Adrenal gland (tissue), 12 donors: Measurements from ENCODE around the gene WDSUB1. TPM values are rescaled to one million over a fixed set of nuclear protein-coding genes. Genes with fewer than 3 reads are reported as not detected.

Experiments
- DNase-seq, 7 donors: peaks; one replicate each; pipeline ENCODE4 v3.0.0-alpha.2; 2019 to 2020
- H3K27ac ChIP-seq, 5 donors: fragments of 200-600 bp; sonication (generic) in 4 of 5; 1 replicate in 3 of 5; 2 replicates in 2 of 5; pipeline versions ENCODE4 v1.5.1 to v1.8.0; 2016 to 2020; ENCODE audit warnings: mild to moderate bottlenecking in 1 of 5
- H3K27me3 ChIP-seq: fragments of 200-600 bp; 2 replicates; pipeline ENCODE4 v1.8.0; 2021
- H3K36me3 ChIP-seq, 2 donors: fragments of 200-600 bp; replicated peaks in 1 of 2; 1 replicate in 1 of 2; 2 replicates in 1 of 2; pipeline versions ENCODE4 v1.5.1 to v1.8.0; 2018 to 2022
- H3K4me1 ChIP-seq, 2 donors: fragments of 200-600 bp; replicated peaks in 1 of 2; 1 replicate in 1 of 2; 2 replicates in 1 of 2; pipeline versions ENCODE4 v1.5.1 to v1.8.0; 2018 to 2021
- H3K4me3 ChIP-seq, 4 donors: fragments of 200-600 bp; sonication (generic) in 3 of 4; one replicate each; pipeline ENCODE4 v1.5.1; 2016 to 2018
- H3K9me3 ChIP-seq, 3 donors: fragments of 200-600 bp; sonication (generic) in 1 of 3; replicated peaks in 1 of 3; 1 replicate in 2 of 3; 2 replicates in 1 of 3; pipeline versions ENCODE4 v1.5.1 to v1.8.0; 2016 to 2021
- CTCF ChIP-seq, 6 experiments: fragments of 450-650 bp in 4 of 6; fragments of 200-600 bp in 2 of 6; sonication (generic) in 1 of 6; IDR thresholded peaks; 1 replicate in 5 of 6; 2 replicates in 1 of 6; pipeline versions ENCODE4 v1.5.1 to v1.8.0; 2016 to 2021; ENCODE audit warnings: antibody characterized with exemption in 6 of 6, mild to moderate bottlenecking in 2 of 6, moderate library complexity in 1 of 6
- POLR2A ChIP-seq, 2 donors: fragments of 450-650 bp; IDR thresholded peaks; one replicate each; pipeline ENCODE4 v1.6.1; 2017; ENCODE audit warnings: antibody characterized with exemption in 2 of 2, mild to moderate bottlenecking in 2 of 2, moderate library complexity in 1 of 2
- WGBS, 4 donors: extraction: QIAGEN DNeasy Blood & Tissue Kit in 2 of 4; methylation state at CpG; one replicate each; pipeline versions ENCODE4 v1.1.5 to v1.1.7; 2013 to 2017; 5-methylcytosine and 5-hydroxymethylcytosine counted together
- intact Hi-C, 2 donors: fragments of 100-400 bp; cut with DNase I; formaldehyde crosslinking; loops; one replicate each; pipeline versions ENCODE4 v1.14.1 to v1.15.0; 2022 to 2023
- polyA plus RNA-seq, 3 donors: library from polyadenylated mRNA; stranded (reverse); fragments of 200-250 nt in 2 of 3; fragments of 350-450 nt in 1 of 3; fragmentation: Illumina TruSeq in 1 of 3; extraction: RNeasy Lipid Tissue Mini Kit (QIAGEN cat#74804) in 1 of 3; gene quantifications; one replicate each; pipeline ENCODE4 v1.2.3, GENCODE V29; 2013 to 2014
- total RNA-seq, 9 donors: library from RNA; depleted of rRNA in 4 of 9; stranded (reverse); fragments of >200 nt in 4 of 9; fragments of 120-200 nt in 1 of 9; fragmentation: NEBNext Ultra II Directional in 1 of 9; extraction: Animal tissue kit (Norgen Biotek cat#: 25700) in 1 of 9; gene quantifications; one replicate each; pipeline versions ENCODE4 v1.1.0 to v1.2.4, GENCODE V29; 2013 to 2023
- donor health status: healthy with polysubstance abuse.
- donor health status: Bipolar disorder and iron deficiency.
- donor health status: DM: yes; HTN: yes; CAD: no.
- donor health status: DM: no; HTN: no; CAD: no.
- donor health status: DM: no; HTN: no; CAD: no.
- donor health status: DM: yes; HTN: yes; CAD: no.

WDSUB1 gene
- total and polyA plus RNA-seq, 12 donors: 5.5 to 16.5 (median 9.8) TPM

DNA sequence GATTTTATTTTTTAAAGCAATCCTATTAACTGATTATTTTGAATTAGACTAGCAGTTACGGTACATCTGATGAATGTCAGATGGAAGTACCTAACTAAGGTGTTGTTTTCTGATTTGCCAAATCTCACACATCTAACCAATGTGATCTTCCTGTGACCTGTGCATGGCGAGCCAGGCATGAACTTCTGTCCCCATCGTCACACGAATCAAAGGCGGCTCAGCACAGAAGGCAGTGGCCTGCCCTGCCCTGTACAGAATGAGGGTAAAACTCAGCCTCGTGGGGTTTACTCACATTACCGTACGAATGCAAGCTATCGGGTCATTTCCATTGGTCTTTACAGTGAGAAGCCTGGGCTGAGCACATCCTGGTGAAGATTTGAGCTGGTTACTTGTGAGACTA, 87.3 kb downstream of the WDSUB1 start:
- Histone ChIP-seq H3K27ac (no peak overlapping the region), H3K4me3 (no peak overlapping the region), H3K4me1 (peaks cover 0 to 3% of the 10 kb centered on the region in 2 donors), H3K36me3 (peaks cover 0 to 39% of the 10 kb centered on the region in 2 donors), H3K27me3 (no peaks in the 10 kb centered on the region), H3K9me3 (no peaks in the 10 kb centered on the region)
- 90 to 96% (median 95%) methylated on average over 9 of the region's 9 CpGs for WGBS, 4 donors
- no peak for DNase-seq
- intact Hi-C loops: no loop called here
- TF ChIP-seq POLR2A (IDR thresholded peaks at IDR 0.05) (no peak), CTCF (IDR thresholded peaks at IDR 0.05) (no peak)

GRCh38 chr2:159196393-159196925, 90.0 kb downstream of the WDSUB1 start:
- DNase-seq: no peak
- TF ChIP-seq CTCF (IDR thresholded peaks at IDR 0.05) (no peak), POLR2A (IDR thresholded peaks at IDR 0.05) (no peak)
- Histone ChIP-seq H3K27ac (no peak overlapping the region), H3K27me3 (no peaks in the 10 kb centered on the region), H3K36me3 (peaks cover 0 to 48% of the 10 kb centered on the region in 2 donors), H3K4me3 (no peak overlapping the region), H3K4me1 (no peaks in the 10 kb centered on the region), H3K9me3 (no peaks in the 10 kb centered on the region)
- intact Hi-C loops: no loop called here
- WGBS, 4 donors: 93 to 98% (median 97%) methylated on average over 4 to 14 of the region's 14 CpGs

- no peak overlapping the region for H3K27ac ChIP-seq
- no peaks in the 10 kb centered on the region for H3K27me3 ChIP-seq
- intact Hi-C loops: no loop called here
- H3K4me3 ChIP-seq: no peak overlapping the region
- TF ChIP-seq CTCF (IDR thresholded peaks at IDR 0.05): no peak
- TF ChIP-seq POLR2A (IDR thresholded peaks at IDR 0.05): no peak
- peaks cover 0 to 48% of the 10 kb centered on the region in 2 donors for H3K36me3 ChIP-seq
- WGBS, 4 donors: 86 to 98% (median 90%) methylated on average over 5 to 6 of the region's 6 CpGs
- no peaks in the 10 kb centered on the region for H3K4me1 ChIP-seq
- H3K9me3 ChIP-seq: no peaks in the 10 kb centered on the region
- no peak for DNase-seq
Measured at GRCh38 chr2:159195697-159196096, 90.8 kb downstream of the WDSUB1 start.

GRCh38 chr2:159194241-159194640, 92.3 kb downstream of the WDSUB1 start:
- no peak overlapping the region for H3K4me3 ChIP-seq
- H3K4me1 ChIP-seq: no peaks in the 10 kb centered on the region
- H3K27me3 ChIP-seq: no peaks in the 10 kb centered on the region
- no peak for TF ChIP-seq POLR2A (IDR thresholded peaks at IDR 0.05)
- TF ChIP-seq CTCF (IDR thresholded peaks at IDR 0.05): no peak
- intact Hi-C loops: no loop called here
- H3K27ac ChIP-seq: no peak overlapping the region
- peaks cover 0 to 49% of the 10 kb centered on the region in 2 donors for H3K36me3 ChIP-seq
- H3K9me3 ChIP-seq: no peaks in the 10 kb centered on the region
- DNase-seq: no peak
- WGBS, 4 donors: 92 to 97% (median 95%) methylated on average over 8 to 10 of the region's 10 CpGs
